ENCODE measurements around the gene NDUFS4. TPM values are rescaled to one million over a fixed set of nuclear protein-coding genes. Genes with fewer than 3 reads are reported as not detected.
"Not testable (repeated sequence)": the region's sequence is repeated elsewhere in the genome, so short reads cannot be mapped to it uniquely, and the experiment has no call there.

Gene NDUFS4
- 100 to 1,000 TPM; 127 to 155 (median 138) TPM for polyA plus RNA-seq (ENCODE audit: insufficient read length in 4 of 4)

GRCh38 chr5:53560506-53561191, at the start of gene NDUFS4:
Gene NDUFS4, plus strand, starts transcription at chr5:53560639. Its CDS starts 24 bp downstream, at chr5:53560663.
- DNase-seq (ENCODE audit: low read depth in 4 of 4, low spot score in 3 of 4) = peak; percentile 77 to 87 (median 84)

GRCh38 chr5:53512539-53512938, 47.9 kb upstream of the NDUFS4 start:
- no peak for DNase-seq (ENCODE audit: low read depth in 4 of 4, low spot score in 3 of 4)

GRCh38 chr5:53515988-53516387, 44.5 kb upstream of the NDUFS4 start:
- no peak for DNase-seq (ENCODE audit: low read depth in 4 of 4, low spot score in 3 of 4)

GRCh38 chr5:53520813-53521212, 39.6 kb upstream of the NDUFS4 start:
- DNase-seq (ENCODE audit: low read depth in 4 of 4, low spot score in 3 of 4) = no peak

- DNase-seq (ENCODE audit: low read depth in 4 of 4, low spot score in 3 of 4) = no peak
Measured at GRCh38 chr5:53537711-53538110, 22.7 kb upstream of the NDUFS4 start.

- not testable (repeated sequence) for DNase-seq (ENCODE audit: low read depth in 4 of 4, low spot score in 3 of 4)
Measured at GRCh38 chr5:53540739-53541138, 19.7 kb upstream of the NDUFS4 start.

- no peak for DNase-seq (ENCODE audit: low read depth in 4 of 4, low spot score in 3 of 4)
Measured at GRCh38 chr5:53541859-53542258, 18.6 kb upstream of the NDUFS4 start.

- DNase-seq (ENCODE audit: low read depth in 4 of 4, low spot score in 3 of 4) = no peak
Measured at GRCh38 chr5:53542926-53543325, 17.5 kb upstream of the NDUFS4 start.

- DNase-seq (ENCODE audit: low read depth in 4 of 4, low spot score in 3 of 4) = no peak
Measured at GRCh38 chr5:53543401-53543800, 17.0 kb upstream of the NDUFS4 start.

- no peak for DNase-seq (ENCODE audit: low read depth in 4 of 4, low spot score in 3 of 4)
Measured at GRCh38 chr5:53545744-53546143, 14.7 kb upstream of the NDUFS4 start.

- DNase-seq (ENCODE audit: low read depth in 4 of 4, low spot score in 3 of 4) = no peak
Measured at GRCh38 chr5:53547226-53547625, 13.2 kb upstream of the NDUFS4 start.

- not testable (repeated sequence) for DNase-seq (ENCODE audit: low read depth in 4 of 4, low spot score in 3 of 4)
Measured at GRCh38 chr5:53548501-53548900, 11.9 kb upstream of the NDUFS4 start.

- no peak for DNase-seq (ENCODE audit: low read depth in 4 of 4, low spot score in 3 of 4)
Measured at GRCh38 chr5:53549792-53550191, 10.6 kb upstream of the NDUFS4 start.

- DNase-seq (ENCODE audit: low read depth in 4 of 4, low spot score in 3 of 4) = no peak
Measured at GRCh38 chr5:53552561-53552960, 7.9 kb upstream of the NDUFS4 start.

- no peak for DNase-seq (ENCODE audit: low read depth in 4 of 4, low spot score in 3 of 4)
Measured at GRCh38 chr5:53554444-53554843, 6.0 kb upstream of the NDUFS4 start.

GRCh38 chr5:53555160-53555559, 5.3 kb upstream of the NDUFS4 start:
- DNase-seq (ENCODE audit: low read depth in 4 of 4, low spot score in 3 of 4) = no peak

- no peak for DNase-seq (ENCODE audit: low read depth in 4 of 4, low spot score in 3 of 4)
Measured at GRCh38 chr5:53556001-53556400, 4.4 kb upstream of the NDUFS4 start.

- DNase-seq (ENCODE audit: low read depth in 4 of 4, low spot score in 3 of 4) = no peak
Measured at GRCh38 chr5:53557386-53557785, 3.1 kb upstream of the NDUFS4 start.

GRCh38 chr5:53558966-53559365, 1.5 kb upstream of the NDUFS4 start:
- DNase-seq (ENCODE audit: low read depth in 4 of 4, low spot score in 3 of 4) = no peak

- DNase-seq (ENCODE audit: low read depth in 4 of 4, low spot score in 3 of 4) = no peak
Measured at GRCh38 chr5:53560028-53560427, 411 bp upstream of the NDUFS4 start.

- no peak for DNase-seq (ENCODE audit: low read depth in 4 of 4, low spot score in 3 of 4)
Measured at GRCh38 chr5:53568401-53568800, 8.0 kb downstream of the NDUFS4 start.

GRCh38 chr5:53568871-53569270, 8.4 kb downstream of the NDUFS4 start:
- DNase-seq (ENCODE audit: low read depth in 4 of 4, low spot score in 3 of 4) = peak in 3 of 4 donors; percentile 12 to 16 (median 16)

- no peak for DNase-seq (ENCODE audit: low read depth in 4 of 4, low spot score in 3 of 4)
Measured at GRCh38 chr5:53569453-53569852, 9.0 kb downstream of the NDUFS4 start.

Measured in left renal pelvis (tissue), 4 donors.